IMR-90 (cell line): ENCODE measurements around the gene SH3RF3. TPM values are rescaled to one million over a fixed set of nuclear protein-coding genes. Genes with fewer than 3 reads are reported as not detected.

Experiments
- ATAC-seq: fragments of 200-7000 bp; cut with Tn5 transposase; 2 replicates; pipeline ENCODE4 v1.9.1; 2020; ENCODE audit warnings: low read depth, mild to moderate bottlenecking, moderate library complexity
- BruUV-seq: library from RNA; stranded (reverse); fragments of 400-500 nt; replicated peaks from 2 replicates; lab custom pipeline; 2021; lab: Mats Ljungman, UMichigan
- CTCF ChIA-PET: fragments of 300-600 bp; formaldehyde crosslinking; extraction: SDS; loops from one replicate; lab custom pipeline; 2021; ENCODE audit warnings: antibody characterized with exemption; lab: Yijun Ruan, JAX
- POLR2A ChIA-PET: fragments of 300-600 bp; sonication (Branson Sonifier 250); formaldehyde crosslinking; loops from one replicate; lab custom pipeline; 2022; ENCODE audit warnings: antibody characterized with exemption; ENCODE audit not compliant: unreplicated experiment; lab: Charles Lee
- DNase-seq: peaks from one replicate; pipeline ENCODE4 v3.0.0; 2013
- H2AFZ ChIP-seq: replicated peaks from 2 replicates; pipeline ENCODE3; 2013; ENCODE audit warnings: low read length, mild to moderate bottlenecking; ENCODE audit not compliant: poor library complexity
- H2AK5ac ChIP-seq: 2 replicates; pipeline ENCODE4 v1.6.1; 2013; ENCODE audit warnings: low read depth, low read length, inconsistent platforms
- H2AK9ac ChIP-seq: replicated peaks from 2 replicates; pipeline ENCODE3; 2013; ENCODE audit warnings: mild to moderate bottlenecking, low read depth, low read length, moderate library complexity; ENCODE audit not compliant: poor library complexity
- H2BK120ac ChIP-seq: 2 replicates; pipeline ENCODE4 v1.6.1; 2013; ENCODE audit warnings: low read depth, low read length, inconsistent platforms
- H2BK15ac ChIP-seq: 3 replicates; pipeline ENCODE4 v1.6.1; 2013; ENCODE audit warnings: low read depth, low read length, inconsistent platforms
- H2BK20ac ChIP-seq: 2 replicates; pipeline ENCODE4 v1.6.1; 2013; ENCODE audit warnings: low read depth, mild to moderate bottlenecking, inconsistent platforms, low read length, moderate library complexity
- H2BK5ac ChIP-seq: 2 replicates; pipeline ENCODE4 v1.6.1; 2013; ENCODE audit warnings: mild to moderate bottlenecking, low read depth, low read length, inconsistent platforms; ENCODE audit not compliant: poor library complexity, severe bottlenecking
- H3K14ac ChIP-seq: replicated peaks from 2 replicates; pipeline ENCODE4 v1.6.1; 2013; ENCODE audit warnings: low read depth, low read length, inconsistent platforms
- H3K18ac ChIP-seq: 2 replicates; pipeline ENCODE4 v1.6.1; 2013; ENCODE audit warnings: low read depth, low read length, control low read depth
- H3K23ac ChIP-seq: 2 replicates; pipeline ENCODE4 v1.6.1; 2013; ENCODE audit warnings: low read depth, low read length, inconsistent platforms
- H3K27ac ChIP-seq: 2 replicates; pipeline ENCODE4 v1.5.1; 2013; ENCODE audit warnings: mild to moderate bottlenecking, control low read depth, low read length; ENCODE audit not compliant: insufficient read depth
- H3K27me3 ChIP-seq: 2 replicates; pipeline ENCODE4 v1.6.1; 2013; ENCODE audit warnings: low read length; ENCODE audit not compliant: control insufficient read depth, insufficient read depth
- H3K36me3 ChIP-seq: 2 replicates; pipeline ENCODE4 v1.6.1; 2013; ENCODE audit warnings: low read length, mixed read lengths; ENCODE audit not compliant: control insufficient read depth, insufficient read depth
- H3K4ac ChIP-seq: 2 replicates; pipeline ENCODE4 v1.6.1; 2013; ENCODE audit warnings: low read depth, low read length, inconsistent platforms
- H3K4me1 ChIP-seq: 2 replicates; pipeline ENCODE4 v1.6.1; 2013; ENCODE audit warnings: low read length, mixed read lengths; ENCODE audit not compliant: control insufficient read depth, insufficient read depth
- H3K4me2 ChIP-seq: 2 replicates; pipeline ENCODE4 v1.6.1; 2013; ENCODE audit warnings: low read depth, mild to moderate bottlenecking, control low read depth, low read length, moderate library complexity
- H3K4me3 ChIP-seq: 2 replicates; pipeline ENCODE4 v1.5.1; 2013; ENCODE audit warnings: low read depth, mild to moderate bottlenecking, control low read depth, low read length, moderate library complexity; ENCODE audit not compliant: insufficient read depth
- H3K56ac ChIP-seq: 2 replicates; pipeline ENCODE4 v1.6.1; 2013; ENCODE audit warnings: low read length, inconsistent platforms; ENCODE audit not compliant: insufficient read depth; ENCODE audit errors: extremely low read depth
- H3K79me1 ChIP-seq, 2 experiments: 2 replicates each; pipeline ENCODE4 v1.6.1; 2013; ENCODE audit warnings: low read length in 2 of 2, inconsistent platforms in 1 of 2, low read depth in 1 of 2
- H3K9ac ChIP-seq: 2 replicates; pipeline ENCODE4 v1.6.1; 2013; ENCODE audit warnings: low read depth, low read length, control low read depth
- H3K9me1 ChIP-seq: 2 replicates; pipeline ENCODE4 v1.6.1; 2013; ENCODE audit warnings: low read length, inconsistent platforms; ENCODE audit not compliant: insufficient read depth
- H3K9me3 ChIP-seq: 2 replicates; pipeline ENCODE4 v1.6.1; 2013; ENCODE audit warnings: low read length; ENCODE audit not compliant: control insufficient read depth, insufficient read depth
- H4K20me1 ChIP-seq: 2 replicates; pipeline ENCODE4 v1.6.1; 2013; ENCODE audit warnings: low read length, inconsistent platforms; ENCODE audit not compliant: insufficient read depth
- H4K5ac ChIP-seq: 2 replicates; pipeline ENCODE4 v1.6.1; 2013; ENCODE audit warnings: mild to moderate bottlenecking, low read depth, low read length, control low read depth
- H4K8ac ChIP-seq, 2 experiments: 2 replicates each; pipeline ENCODE4 v1.6.1; 2013; ENCODE audit warnings: low read depth in 2 of 2, low read length in 2 of 2, control low read depth in 1 of 2, inconsistent platforms in 1 of 2
- H4K91ac ChIP-seq: 2 replicates; pipeline ENCODE4 v1.6.1; 2013; ENCODE audit warnings: low read depth, low read length, inconsistent platforms; ENCODE audit not compliant: insufficient read depth
- BHLHE40 ChIP-seq: fragments of 150-350 bp; IDR thresholded peaks from 2 replicates; pipeline ENCODE4 v1.6.1; 2016; ENCODE audit warnings: mild to moderate bottlenecking, low read depth, low read length
- CEBPB ChIP-seq: IDR thresholded peaks from 2 replicates; pipeline ENCODE4 v1.6.1; 2012; ENCODE audit warnings: low read depth, low read length, improper control_type of control experiment
- CHD1 ChIP-seq: IDR thresholded peaks from 2 replicates; pipeline ENCODE4 v1.6.1; 2012; ENCODE audit warnings: low read depth, low read length, improper control_type of control experiment
- CTCF ChIP-seq: conservative IDR thresholded peaks from 2 replicates; pipeline ENCODE4 v1.5.1; 2012; ENCODE audit warnings: mild to moderate bottlenecking, low read depth, low read length, improper control_type of control experiment
- ELK1 ChIP-seq: fragments of 150-350 bp; IDR thresholded peaks from 2 replicates; pipeline ENCODE4 v1.6.1; 2016; ENCODE audit warnings: low read depth, mild to moderate bottlenecking, low read length, moderate library complexity, borderline replicate concordance
- FOS ChIP-seq: fragments of 150-350 bp; IDR thresholded peaks from 2 replicates; pipeline ENCODE4 v1.6.1; 2016; ENCODE audit warnings: low read depth, low read length
- MAZ ChIP-seq: IDR thresholded peaks from 2 replicates; pipeline ENCODE4 v1.6.1; 2012; ENCODE audit warnings: low read depth, mild to moderate bottlenecking, low read length, improper control_type of control experiment, moderate library complexity, borderline replicate concordance
- MXI1 ChIP-seq: IDR thresholded peaks from 2 replicates; pipeline ENCODE4 v1.6.1; 2012; ENCODE audit warnings: low read depth, mild to moderate bottlenecking, low read length, moderate library complexity, borderline replicate concordance
- NFE2L2 ChIP-seq: fragments of 150-350 bp; IDR thresholded peaks from 2 replicates; pipeline ENCODE4 v1.6.1; 2016; ENCODE audit warnings: low read depth, mild to moderate bottlenecking, low read length
- POLR2A ChIP-seq: IDR thresholded peaks from 2 replicates; pipeline ENCODE4 v1.6.1; 2012; ENCODE audit warnings: mild to moderate bottlenecking, low read depth, low read length
- RAD21 ChIP-seq: IDR thresholded peaks from 2 replicates; pipeline ENCODE4 v1.6.1; 2012; ENCODE audit warnings: low read length, improper control_type of control experiment
- RCOR1 ChIP-seq: IDR thresholded peaks from 2 replicates; pipeline ENCODE4 v1.6.1; 2012; ENCODE audit warnings: mild to moderate bottlenecking, low read length, improper control_type of control experiment; ENCODE audit not compliant: insufficient replicate concordance
- RFX5 ChIP-seq: IDR thresholded peaks from 2 replicates; pipeline ENCODE4 v1.8.0; 2012; ENCODE audit warnings: low read depth, mild to moderate bottlenecking, low read length, moderate library complexity
- SMC3 ChIP-seq: fragments of 150-350 bp; IDR thresholded peaks from 2 replicates; pipeline ENCODE4 v1.6.1; 2016; ENCODE audit warnings: low read depth, mild to moderate bottlenecking, antibody characterized with exemption, low read length, moderate library complexity
- USF2 ChIP-seq: fragments of 150-350 bp; IDR thresholded peaks from 2 replicates; pipeline ENCODE4 v1.6.1; 2017; ENCODE audit warnings: mild to moderate bottlenecking, antibody characterized with exemption, low read length, low read depth
- WGBS, 2 experiments: methylation state at CpG; one replicate each; pipeline versions ENCODE4 v1.1.5 to v1.1.7; 2013; ENCODE audit warnings: missing lambda C conversion rate in 2 of 2; ENCODE audit not compliant: insufficient read length in 1 of 2; ENCODE audit errors: extremely low coverage in 2 of 2; 5-methylcytosine and 5-hydroxymethylcytosine counted together
- dilution Hi-C: fragments of 300-500 bp; cut with HindIII; formaldehyde crosslinking; loops from one replicate; pipeline ENCODE4 v1.14.3; 2018; ENCODE audit warnings: low sequenced_read_pairs; ENCODE audit not compliant: unreplicated experiment
- in situ Hi-C: fragments of 300-500 bp; cut with MboI; formaldehyde crosslinking; loops from 3 replicates; pipeline ENCODE4 v1.14.3; 2019; ENCODE audit warnings: low sequenced_read_pairs, inconsistent platforms, mixed read lengths
- intact Hi-C: fragments of 100-400 bp; cut with micrococcal nuclease; formaldehyde crosslinking; loops from 2 replicates; pipeline ENCODE4 v1.10.0; 2022
- polyA plus RNA-seq, 3 experiments: library from polyadenylated mRNA; depleted of rRNA; stranded (reverse); fragments of >200 nt; gene quantifications; 2 replicates each; pipeline ENCODE4 v1.2.3, GENCODE V29; 2012; ENCODE audit warnings: low replicate concordance in 1 of 3
- total RNA-seq: library from RNA; depleted of rRNA; stranded (reverse); fragments of >200 nt; gene quantifications from 2 replicates; pipeline ENCODE4 v1.2.3, GENCODE V29; 2012

The SH3RF3 gene
- total and polyA plus RNA-seq, 2 of the 4 experiments (the other 2 are of a cell fraction): 3.4 to 5.3 TPM

- H3K18ac ChIP-seq: peak overlapping the region; percentile 10; the same call in 1 of the 2 replicates
- H3K9me3 ChIP-seq: peaks cover 4% of the 10 kb centered on the region; the same call in 1 of the 2 replicates
- peak overlapping the region; percentile 9; the same call in 1 of the 2 replicates for H3K27ac ChIP-seq
- peak overlapping the region; percentile 42 for H2BK20ac ChIP-seq
- peak overlapping the region; percentile 12 for H2AK9ac ChIP-seq
- in situ Hi-C loops: loop anchor here (25.0 kb wide), 1 partner anchor 196 kb away; the partner anchor contains the start of gene SH3RF3
- peak overlapping the region; percentile 3; the same call in 2 of the 3 replicates for H2BK15ac ChIP-seq
- peak overlapping the region; percentile 57 for H2BK120ac ChIP-seq
- no TSS peak for BruUV-seq
- H3K4me3 ChIP-seq: no peak overlapping the region
- peaks cover 3% of the 10 kb centered on the region; the same call in 1 of the 2 replicates for H4K20me1 ChIP-seq
- peak overlapping the region in 1 of 2 experiments; percentile 53; a peak in 2 of 4 replicates for H4K8ac ChIP-seq
- peak overlapping the region; percentile 57 for H3K4ac ChIP-seq
- peak overlapping the region; percentile 87 for H2AK5ac ChIP-seq
- H3K4me1 ChIP-seq: peaks cover 49% of the 10 kb centered on the region
- ATAC-seq: no peak
- ChIA-PET POLR2A (interaction anchor here (1.4 kb wide), 1 partner anchor 10 kb away, joined by 4 read pairs; no protein-coding TSS in a partner anchor), CTCF (interaction anchor here (1.0 to 1.4 kb wide), 2 partner anchors 18 to 126 kb away, joined by 3 to 5 read pairs; no protein-coding TSS in a partner anchor)
- intact Hi-C loops: loop anchor here (5.0 kb wide), 1 partner anchor 114 kb away; no protein-coding TSS in a partner anchor
- no peak overlapping the region for H3K9ac ChIP-seq
- WGBS, 2 experiments: 100% methylated on average over 4 of the region's 9 CpGs; no CpG with 5 or more reads in 1 of the 2 experiments
- H3K36me3 ChIP-seq: no peaks in the 10 kb centered on the region
- H3K23ac ChIP-seq: no peak overlapping the region
- H3K27me3 ChIP-seq: no peaks in the 10 kb centered on the region
- no peak for DNase-seq
- peak overlapping the region; percentile 21; the same call in 1 of the 2 replicates for H3K14ac ChIP-seq
- H4K91ac ChIP-seq: peak overlapping the region; percentile 56
- H3K79me1 ChIP-seq: peaks cover 61 to 93% of the 10 kb centered on the region in 2 experiments
- peak overlapping the region; percentile 76 for H2BK5ac ChIP-seq
- no peak overlapping the region for H2AFZ ChIP-seq
- dilution Hi-C loops: no loop called here
- H4K5ac ChIP-seq: no peak overlapping the region
- peaks cover 45% of the 10 kb centered on the region for H3K9me1 ChIP-seq
- peak overlapping the region; percentile 33; the same call in 1 of the 2 replicates for H3K4me2 ChIP-seq
- no peak overlapping the region for H3K56ac ChIP-seq
- TF ChIP-seq NFE2L2 (no peak), RAD21 (no peak), SMC3 (no peak), FOS (no peak), CTCF (no peak), RFX5 (no peak), POLR2A (no peak), MXI1 (no peak), CEBPB (no peak), RCOR1 (no peak), MAZ (no peak), BHLHE40 (no peak), CHD1 (no peak), USF2 (no peak), ELK1 (no peak)
Measured at GRCh38 chr2:109332880-109333279, 203.9 kb downstream of the SH3RF3 start.
